HT1080 (cell line): ENCODE data around the gene INPP5F. TPM values are rescaled to one million over a fixed set of nuclear protein-coding genes. Genes with fewer than 3 reads are reported as not detected.
A peak's percentile ranks its signal among the peaks of the same experiment; 100 is the strongest.
"Not testable (repeated sequence)": the region's sequence is repeated elsewhere in the genome, so short reads cannot be mapped to it uniquely, and the experiment has no call there.

Experiments
- DNase-seq: peaks from one replicate; pipeline ENCODE4 v3.0.0-alpha.2; 2015; ENCODE audit warnings: low read depth
- total RNA-seq: library from RNA; depleted of rRNA; stranded (reverse); fragments of >200 nt; shearing (Covaris generic); gene quantifications from 2 replicates; pipeline ENCODE4 v1.2.3, GENCODE V29; 2014

The INPP5F gene
- total RNA-seq, 1 experiment from 2014 or later = 19.0 TPM

GRCh38 chr10:119772334-119772733 is 46.5 kb downstream of the INPP5F start:
- DNase-seq = no peak

GRCh38 chr10:119773041-119773440 is 47.2 kb downstream of the INPP5F start:
- not testable (repeated sequence) for DNase-seq

GRCh38 chr10:119775529-119775928 is 49.7 kb downstream of the INPP5F start:
- DNase-seq = no peak

- DNase-seq = peak; percentile 56
Measured at GRCh38 chr10:119776536-119776935, 50.7 kb downstream of the INPP5F start.

GRCh38 chr10:119777686-119778085 is 51.8 kb downstream of the INPP5F start:
- no peak for DNase-seq

- peak; percentile 55 for DNase-seq
Measured at GRCh38 chr10:119778776-119779445, 53.1 kb downstream of the INPP5F start.

- no peak for DNase-seq
Measured at GRCh38 chr10:119780879-119781480, 55.1 kb downstream of the INPP5F start.

- DNase-seq = no peak
Measured at GRCh38 chr10:119781498-119781897, 55.6 kb downstream of the INPP5F start.

GRCh38 chr10:119782981-119783664 is 57.3 kb downstream of the INPP5F start:
- DNase-seq = no peak

GRCh38 chr10:119783665-119784027 is 57.8 kb downstream of the INPP5F start:
- no peak for DNase-seq

- DNase-seq = no peak
Measured at GRCh38 chr10:119784340-119785067, 58.7 kb downstream of the INPP5F start.

- DNase-seq = peak; percentile 52
Measured at GRCh38 chr10:119786117-119786769, 60.4 kb downstream of the INPP5F start.

- not testable (repeated sequence) for DNase-seq
Measured at GRCh38 chr10:119795101-119795500, 69.3 kb downstream of the INPP5F start.

GRCh38 chr10:119796039-119796438 is 70.2 kb downstream of the INPP5F start:
- no peak for DNase-seq

GRCh38 chr10:119801176-119801575 is 75.3 kb downstream of the INPP5F start:
- DNase-seq = no peak

GRCh38 chr10:119801998-119802538 is 76.2 kb downstream of the INPP5F start:
- no peak for DNase-seq

GRCh38 chr10:119803264-119803663 is 77.4 kb downstream of the INPP5F start:
- DNase-seq = no peak

GRCh38 chr10:119805702-119806230 is 79.9 kb downstream of the INPP5F start:
- no peak for DNase-seq

GRCh38 chr10:119806334-119807130 is 80.7 kb downstream of the INPP5F start:
- DNase-seq = no peak
